ENCODE data around the gene UBE2J2.

The UBE2J2 gene

DNA sequence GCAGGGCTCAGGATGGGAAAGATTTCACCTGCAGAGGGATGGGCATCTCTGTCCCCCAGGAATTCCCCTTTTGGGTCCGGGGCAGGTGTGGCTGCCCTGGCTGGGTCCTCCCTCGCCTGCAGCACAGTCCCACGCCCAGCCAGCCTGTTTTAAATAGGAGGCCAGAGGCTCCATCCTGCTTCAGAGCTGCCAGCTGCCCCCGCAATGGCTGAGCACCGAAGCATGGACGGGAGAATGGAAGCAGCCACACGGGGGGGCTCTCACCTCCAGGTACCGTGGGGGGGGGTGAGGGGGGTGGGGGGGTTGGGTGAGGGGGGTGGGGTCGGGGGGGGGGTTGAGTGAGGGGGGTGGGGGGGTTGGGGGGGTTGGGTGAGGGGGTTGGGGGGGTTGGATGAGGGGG is 10.2 kb upstream of the UBE2J2 start:
- DNase-seq (ENCODE audit: extremely low spot score, insufficient read length, low read depth), result no peak
- no peak for FAIRE-seq

- no peak for DNase-seq (ENCODE audit: extremely low spot score, insufficient read length, low read depth)
- no peak for FAIRE-seq
Observed at GRCh38 chr1:1282998-1283397, 9.3 kb upstream of the UBE2J2 start.

- FAIRE-seq, result no peak
Observed at GRCh38 chr1:1281533-1282321, 8.1 kb upstream of the UBE2J2 start.

GRCh38 chr1:1280782-1281481 is 7.3 kb upstream of the UBE2J2 start:
- DNase-seq (ENCODE audit: extremely low spot score, insufficient read length, low read depth) (no peak), FAIRE-seq (no peak)

More at GRCh38 chr1:1281533-1282321, 8.1 kb upstream of the UBE2J2 start:
- DNase-seq (ENCODE audit: extremely low spot score, insufficient read length, low read depth), result no peak

DNA sequence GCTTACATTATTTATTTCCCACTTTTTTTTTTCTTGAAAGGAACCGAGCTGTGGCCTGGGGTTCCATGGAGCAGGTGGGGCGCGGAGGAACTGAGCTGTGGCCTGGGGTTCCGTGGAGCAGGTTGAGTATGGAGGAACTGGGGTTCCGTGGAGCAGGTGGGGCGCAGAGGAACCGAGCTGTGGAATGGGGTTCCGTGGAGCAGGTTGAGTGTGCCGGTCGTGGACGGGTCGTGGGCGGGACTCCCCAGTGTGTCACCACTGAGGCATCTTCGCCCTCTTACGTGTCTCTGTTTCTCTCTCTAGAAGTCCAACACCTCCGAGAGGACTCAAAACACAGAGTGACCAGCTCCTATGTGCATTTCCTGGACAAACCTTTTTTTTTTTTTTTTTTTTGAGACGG is 5.4 kb upstream of the UBE2J2 start:
- no peak for FAIRE-seq
- DNase-seq (ENCODE audit: extremely low spot score, insufficient read length, low read depth), result no peak

GRCh38 chr1:1278620-1279019 is 5.0 kb upstream of the UBE2J2 start:
- no peak for DNase-seq (ENCODE audit: extremely low spot score, insufficient read length, low read depth)
- FAIRE-seq, result no peak

DNA sequence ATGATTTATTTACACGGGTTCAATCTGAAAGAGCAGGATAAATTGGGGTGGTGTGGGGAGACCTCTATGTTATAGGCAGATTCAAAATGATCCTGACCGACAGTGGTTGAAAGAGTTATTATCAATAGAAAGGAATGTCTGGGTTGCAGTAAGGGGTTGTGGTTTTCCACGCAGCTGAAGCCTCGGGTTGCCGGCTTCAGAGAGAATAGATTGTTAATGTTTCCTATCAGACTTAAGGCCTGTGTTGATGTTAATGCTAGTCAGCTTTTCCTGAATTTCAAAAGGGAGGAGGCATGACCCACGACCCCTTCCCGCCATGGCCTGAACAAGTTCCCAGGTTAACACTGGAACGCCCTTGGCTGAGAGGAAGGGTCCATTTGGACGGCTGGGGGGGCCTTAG is 2.2 kb upstream of the UBE2J2 start:
- no peak for FAIRE-seq

GRCh38 chr1:1274931-1275431 is 1.3 kb upstream of the UBE2J2 start:
- FAIRE-seq (no peak), DNase-seq (ENCODE audit: extremely low spot score, insufficient read length, low read depth) (no peak)

More for the DNA sequence above, 2.2 kb upstream of the UBE2J2 start:
- DNase-seq (ENCODE audit: extremely low spot score, insufficient read length, low read depth), result no peak

DNA sequence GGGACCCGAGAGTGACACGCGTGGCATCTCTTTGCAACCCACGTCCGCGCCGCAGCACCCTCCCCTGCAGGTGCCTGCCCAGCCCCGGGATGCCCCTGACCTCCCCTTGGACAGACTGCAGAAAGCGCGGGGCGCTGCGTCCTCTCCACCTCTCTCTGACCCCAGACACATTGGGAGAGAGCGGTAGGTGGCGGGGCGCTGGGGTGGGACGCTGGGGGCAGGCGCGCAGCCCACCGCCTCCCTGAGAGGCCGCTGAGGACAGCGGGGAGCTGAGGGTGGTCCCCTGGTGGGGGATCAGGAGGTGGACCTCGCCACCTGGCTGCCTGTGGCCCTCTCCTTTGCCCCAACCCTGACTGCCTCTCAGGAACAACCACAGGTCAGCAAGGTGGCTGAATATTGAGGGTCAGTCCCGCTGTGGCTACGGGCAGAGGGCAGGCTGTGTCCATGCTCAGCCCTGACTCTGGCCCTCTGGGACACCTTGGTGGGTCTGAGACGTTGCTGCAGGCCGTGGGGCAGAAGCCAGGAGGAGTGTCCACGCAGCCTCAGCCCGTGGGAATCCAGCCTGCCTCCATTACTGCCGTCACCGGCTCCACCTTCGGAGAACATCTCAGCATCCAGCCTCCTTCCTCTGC is 761 bp upstream of the UBE2J2 start:
- FAIRE-seq (no peak), DNase-seq (ENCODE audit: extremely low spot score, insufficient read length, low read depth) (no peak)

DNA sequence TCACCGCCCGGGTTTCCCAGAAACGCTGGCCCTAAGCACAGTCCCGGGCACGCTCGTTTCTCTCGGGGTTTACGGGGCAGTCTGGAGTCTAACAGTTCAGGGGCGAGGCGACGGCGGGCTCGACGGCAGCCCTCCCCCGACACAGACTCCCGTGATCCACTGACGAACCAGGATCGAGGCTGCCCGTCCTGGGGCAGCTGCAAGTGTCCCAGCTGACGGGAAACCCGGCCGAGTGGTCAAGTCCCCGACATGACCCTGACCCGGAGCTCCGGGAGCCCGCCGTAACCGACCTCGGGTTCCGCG is 494 bp downstream of the UBE2J2 start:
- no peak for FAIRE-seq
- no peak for DNase-seq (ENCODE audit: extremely low spot score, insufficient read length, low read depth)

DNA sequence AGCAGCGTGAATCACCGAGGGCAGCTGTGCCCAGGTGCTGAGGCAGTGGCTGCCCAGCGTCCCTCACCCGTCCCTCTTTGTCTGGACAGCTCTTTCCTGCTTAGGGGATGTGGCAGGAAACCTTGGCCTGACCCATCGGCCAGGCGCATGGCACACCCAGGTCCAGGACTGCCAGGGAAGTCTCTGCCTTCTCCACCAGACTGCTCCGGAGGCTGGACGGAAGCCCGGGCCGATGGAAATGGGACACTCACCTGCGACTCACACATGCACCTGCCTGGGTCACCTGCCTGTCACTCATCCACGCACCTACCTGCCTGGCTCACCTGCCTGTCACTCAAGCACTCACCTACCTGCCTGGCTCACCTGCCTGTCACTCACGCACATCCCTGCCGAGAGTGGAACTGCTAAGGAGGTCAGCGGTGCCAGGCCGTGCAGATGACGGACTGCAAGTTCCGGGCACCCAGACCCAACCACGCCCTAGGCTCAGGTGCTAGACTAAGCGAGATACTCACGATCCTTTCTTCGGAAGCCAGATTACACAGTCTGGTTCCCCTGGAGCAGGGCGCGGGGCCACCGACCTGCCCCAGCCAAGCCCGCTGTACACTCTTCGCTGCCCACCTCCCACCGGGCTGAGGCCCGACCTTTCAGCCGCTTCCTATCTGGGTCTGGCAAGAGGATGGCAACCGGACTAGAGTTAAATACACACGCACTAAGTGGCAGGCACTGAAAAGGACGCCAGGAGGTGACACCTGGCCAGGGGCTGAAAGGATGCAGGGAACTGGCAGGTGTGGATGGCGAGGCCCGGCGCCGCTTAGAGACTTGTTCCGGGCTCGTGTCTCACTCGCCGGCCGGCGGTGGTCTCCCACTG is 1.1 kb downstream of the UBE2J2 start:
- DNase-seq (ENCODE audit: extremely low spot score, insufficient read length, low read depth) (no peak), FAIRE-seq (no peak)

- FAIRE-seq (no peak), DNase-seq (ENCODE audit: extremely low spot score, insufficient read length, low read depth) (no peak)
Observed at GRCh38 chr1:1270813-1271212, 2.8 kb downstream of the UBE2J2 start.

GRCh38 chr1:1268284-1268682 is 5.4 kb downstream of the UBE2J2 start:
- FAIRE-seq (no peak), DNase-seq (ENCODE audit: extremely low spot score, insufficient read length, low read depth) (no peak)

- FAIRE-seq, result no peak
Observed at GRCh38 chr1:1267488-1268283, 6.0 kb downstream of the UBE2J2 start.

DNA sequence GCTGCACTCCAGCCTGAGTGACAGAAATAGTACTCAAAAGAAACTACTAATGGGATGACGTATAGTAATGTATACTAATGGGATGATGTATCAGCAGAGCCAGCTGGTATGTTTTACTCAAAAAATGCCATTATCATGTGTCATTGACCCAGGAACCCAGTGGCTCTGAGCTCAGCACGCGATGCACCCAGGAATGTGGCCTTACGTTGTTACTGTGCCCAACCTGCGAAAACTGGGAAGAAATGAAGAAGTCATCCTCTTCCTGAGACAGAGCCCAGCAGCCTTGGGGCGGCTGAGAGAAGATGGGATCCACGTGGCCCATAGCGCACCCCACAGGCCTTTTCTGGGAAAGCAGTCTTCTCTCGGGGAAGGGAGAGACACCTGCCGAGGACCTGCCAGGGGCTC is 8.8 kb downstream of the UBE2J2 start:
- FAIRE-seq (no peak), DNase-seq (ENCODE audit: extremely low spot score, insufficient read length, low read depth) (no peak)

More at GRCh38 chr1:1267488-1268283, 6.0 kb downstream of the UBE2J2 start:
- DNase-seq (ENCODE audit: extremely low spot score, insufficient read length, low read depth), result no peak

GRCh38 chr1:1264026-1264425 is 9.6 kb downstream of the UBE2J2 start:
- DNase-seq (ENCODE audit: extremely low spot score, insufficient read length, low read depth) (no peak), FAIRE-seq (no peak)

DNA sequence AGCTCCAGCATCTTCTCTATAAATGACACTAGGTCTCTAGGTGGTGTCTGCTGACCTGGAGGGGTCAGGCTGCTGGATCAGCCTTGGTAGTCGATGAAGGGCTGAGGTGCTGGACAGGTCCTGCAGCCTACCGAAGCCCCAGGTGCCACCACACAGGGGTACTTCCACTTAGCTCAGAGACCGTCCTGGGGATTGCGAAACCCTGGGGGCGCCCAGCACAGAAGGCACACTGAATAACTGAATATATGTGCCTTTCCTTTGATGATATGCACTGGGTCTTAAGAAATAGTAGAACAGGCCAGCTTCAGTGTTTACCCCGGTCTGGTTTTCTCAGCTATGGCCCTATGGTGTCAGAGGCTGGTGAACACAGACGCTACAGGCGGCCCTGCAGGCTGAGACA is 10.9 kb downstream of the UBE2J2 start:
- FAIRE-seq (no peak), DNase-seq (ENCODE audit: extremely low spot score, insufficient read length, low read depth) (no peak)

DNA sequence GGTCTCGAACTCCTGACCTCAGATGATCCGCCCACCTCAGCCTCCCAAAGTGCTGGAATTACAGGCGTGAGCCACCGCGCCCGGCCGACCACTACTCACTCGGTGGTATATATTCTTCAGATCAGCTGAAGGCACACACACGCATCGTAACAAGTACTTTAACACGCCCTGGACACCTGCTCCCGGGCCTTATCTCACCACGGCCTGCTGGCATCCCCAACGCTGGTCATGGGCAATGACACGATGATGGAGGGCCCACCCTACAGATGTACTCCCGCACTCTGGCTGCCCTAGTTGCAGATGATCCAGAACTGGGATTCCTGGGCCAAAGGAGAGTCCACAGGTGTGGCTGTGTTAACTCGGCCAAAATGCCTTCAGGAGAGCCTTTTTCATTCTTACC is 11.6 kb downstream of the UBE2J2 start:
- DNase-seq (ENCODE audit: extremely low spot score, insufficient read length, low read depth) (no peak), FAIRE-seq (no peak)

GRCh38 chr1:1260843-1261560 is 12.7 kb downstream of the UBE2J2 start:
- FAIRE-seq (no peak), DNase-seq (ENCODE audit: extremely low spot score, insufficient read length, low read depth) (no peak)
